Coronary artery (tissue), 2 donors: ENCODE measurements around the gene CDH13.

Experiments
- DNase-seq: peaks from one replicate; pipeline ENCODE4 v3.0.0-alpha.2; 2017; ENCODE audit warnings: low spot score
- H3K27ac ChIP-seq, 2 donors: fragments of 200-600 bp; sonication (generic); one replicate each; pipeline ENCODE4 v1.5.1; 2016 to 2019
- H3K4me3 ChIP-seq: fragments of 200-600 bp; sonication (generic); 2 replicates; pipeline ENCODE4 v1.5.1; 2016; ENCODE audit warnings: mild to moderate bottlenecking, moderate library complexity
- CTCF ChIP-seq: fragments of 200-600 bp; sonication (generic); IDR thresholded peaks from one replicate; pipeline ENCODE4 v1.5.1; 2019; ENCODE audit warnings: antibody characterized with exemption

Gene CDH13

DNA sequence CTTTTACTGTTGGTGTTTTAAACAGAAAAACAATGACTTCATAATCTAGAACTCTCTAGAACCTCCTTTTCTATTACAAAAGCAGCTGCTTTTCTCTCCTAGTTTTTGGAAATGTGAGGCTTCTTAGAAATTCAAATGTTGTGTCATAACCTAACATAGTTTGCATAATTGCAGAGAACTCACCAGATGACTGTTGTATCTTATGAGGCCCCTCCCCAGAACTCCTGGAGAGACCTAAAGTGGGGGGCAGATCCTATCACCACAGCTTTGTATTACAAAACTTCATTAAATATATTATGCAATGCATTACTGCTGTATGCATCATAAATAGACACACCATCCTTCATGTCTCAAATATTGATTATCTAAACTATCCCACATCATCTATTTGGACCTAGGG lies 642.3 kb downstream of the CDH13 start:
- no peak overlapping the region for H3K27ac ChIP-seq
- no peak overlapping the region for H3K4me3 ChIP-seq
- TF ChIP-seq CTCF: no peak
- DNase-seq: no peak

DNA sequence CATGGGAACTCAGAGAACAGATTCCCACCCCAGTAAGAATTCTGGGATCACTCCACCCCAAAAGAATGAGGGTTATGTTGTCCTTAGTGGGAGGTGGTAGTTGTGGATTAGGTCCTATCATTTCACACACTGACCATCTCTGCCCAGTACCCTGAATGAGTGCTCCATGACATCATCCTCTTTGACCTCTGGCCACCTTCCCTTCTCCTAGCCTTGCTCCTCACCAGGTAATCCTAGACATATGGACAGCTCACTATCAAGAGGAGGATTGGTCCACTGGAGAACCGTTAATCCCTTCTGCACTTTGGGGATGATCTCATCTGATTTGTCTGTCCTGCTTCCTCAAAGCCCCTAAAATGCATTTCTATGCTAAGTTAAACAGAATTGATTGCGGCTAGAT lies 642.8 kb downstream of the CDH13 start:
- DNase-seq: no peak
- Histone ChIP-seq H3K27ac (no peak overlapping the region), H3K4me3 (no peak overlapping the region)
- TF ChIP-seq CTCF: no peak

DNA sequence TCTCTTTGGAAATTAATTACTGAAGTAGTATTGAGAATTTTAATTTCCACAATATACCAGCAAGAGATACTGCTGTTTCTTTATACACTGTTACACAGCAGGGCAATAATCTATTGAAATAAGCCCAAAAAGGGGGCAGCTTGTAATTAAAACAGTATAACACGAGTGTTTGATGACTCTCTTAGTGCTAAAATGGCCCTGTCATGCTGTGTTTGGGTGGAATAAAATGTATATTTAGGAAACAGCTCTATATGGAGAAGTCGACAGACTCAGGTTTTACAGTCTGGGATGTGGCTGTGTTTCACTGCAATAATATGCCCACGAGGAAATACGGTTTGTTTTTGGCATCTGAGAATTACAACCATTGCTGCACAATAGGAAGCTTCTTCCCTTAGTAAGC lies 643.3 kb downstream of the CDH13 start:
- no peak for DNase-seq
- TF ChIP-seq CTCF: no peak
- Histone ChIP-seq H3K27ac (no peak overlapping the region), H3K4me3 (no peak overlapping the region)

GRCh38 chr16:83270640-83271039 lies 643.9 kb downstream of the CDH13 start:
- TF ChIP-seq CTCF: no peak
- H3K27ac ChIP-seq: no peak overlapping the region
- H3K4me3 ChIP-seq: no peak overlapping the region
- DNase-seq: no peak

DNA sequence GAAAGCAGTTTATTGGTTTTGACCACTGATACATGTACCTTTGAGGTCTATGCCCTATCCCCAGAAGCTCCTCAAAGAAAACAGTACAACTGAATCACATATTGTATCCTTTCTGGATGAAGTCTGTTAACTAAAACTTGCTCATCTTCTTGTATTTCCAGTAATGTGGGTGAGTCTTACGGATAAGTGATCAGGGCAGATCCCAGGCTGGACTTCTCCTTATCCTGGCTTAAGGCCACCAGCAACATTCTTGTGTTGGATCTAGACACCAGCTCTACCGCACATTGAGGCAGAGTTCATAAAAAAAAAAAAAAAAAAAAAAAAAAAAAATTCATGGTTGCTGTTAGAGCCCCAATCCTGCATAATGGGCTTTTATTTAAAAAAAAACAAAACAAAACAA lies 644.4 kb downstream of the CDH13 start:
- TF ChIP-seq CTCF: no peak
- DNase-seq: no peak
- Histone ChIP-seq H3K4me3 (no peak overlapping the region), H3K27ac (no peak overlapping the region)

DNA sequence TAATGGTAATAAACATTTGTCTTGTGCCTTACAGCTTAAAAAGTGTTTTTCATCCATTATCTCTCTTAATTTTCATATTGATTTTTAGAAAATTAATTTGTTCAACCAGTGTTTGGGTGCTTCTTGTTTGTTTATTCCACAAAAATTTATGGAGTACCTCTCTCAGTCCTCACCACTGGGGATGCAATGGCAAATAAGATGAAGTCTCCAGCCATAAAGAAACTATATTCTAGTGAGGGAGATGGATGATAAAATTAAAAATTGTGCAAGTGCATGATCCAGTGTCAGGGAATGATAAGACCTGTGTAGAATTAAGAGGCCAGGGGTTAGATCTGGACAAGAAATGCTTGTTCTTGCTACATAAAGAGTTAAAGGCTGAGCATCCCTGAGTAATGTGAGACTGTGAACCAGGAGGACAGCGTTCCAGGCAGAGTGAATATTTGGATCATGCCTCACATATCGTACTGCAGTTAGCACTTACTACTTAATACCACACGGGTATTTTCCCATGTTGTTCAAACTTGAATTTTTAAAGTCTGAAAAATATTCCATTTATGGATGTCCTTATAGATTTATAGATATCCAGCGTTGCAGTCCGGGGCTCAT lies 645.3 kb downstream of the CDH13 start:
- Histone ChIP-seq H3K27ac (no peak overlapping the region), H3K4me3 (no peak overlapping the region)
- no peak for TF ChIP-seq CTCF
- no peak for DNase-seq

DNA sequence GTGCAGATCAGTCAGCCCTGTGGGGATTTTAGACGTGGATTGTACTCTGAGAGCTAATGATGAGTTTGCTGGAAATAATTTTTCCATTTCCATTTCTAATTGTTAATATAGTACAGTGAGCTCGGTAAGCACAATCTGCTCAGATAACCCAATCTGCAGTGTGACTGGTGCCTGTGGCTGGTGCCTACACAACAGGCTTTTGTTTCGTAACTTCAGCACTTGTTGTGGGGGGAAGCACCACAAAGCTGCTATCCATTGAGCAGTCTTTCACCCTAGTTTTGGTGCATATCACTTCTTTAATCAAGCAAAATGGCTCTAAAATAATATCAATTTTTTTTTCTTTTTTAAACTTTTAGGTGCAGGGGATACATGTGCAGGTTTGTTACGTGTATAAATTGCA lies 646.1 kb downstream of the CDH13 start:
- no peak for TF ChIP-seq CTCF
- Histone ChIP-seq H3K27ac (no peak overlapping the region), H3K4me3 (no peak overlapping the region)
- no peak for DNase-seq
